HepG2 (cell line): ENCODE data around the gene ASB3. TPM values are rescaled to one million over a fixed set of nuclear protein-coding genes. Genes with fewer than 3 reads are reported as not detected.

Source experiments
- FOXO4 ChIP-seq: sonication (generic); formaldehyde crosslinking; conservative IDR thresholded peaks from 2 replicates; pipeline ENCODE4 v1.8.1; 2023; ENCODE audit warnings: missing genetic modification reagents
- IKZF1 ChIP-seq: fragments of 450-650 bp; IDR thresholded peaks from 2 replicates; pipeline ENCODE4 v1.7.1; 2016
- ISL2 ChIP-seq: sonication (generic); formaldehyde crosslinking; IDR thresholded peaks from 2 replicates; pipeline ENCODE4 v1.5.0; 2020; ENCODE audit warnings: missing genetic modification reagents
- JUN ChIP-seq: sonication (generic); formaldehyde crosslinking; IDR thresholded peaks from 2 replicates; pipeline ENCODE4 v1.4.0; 2020; ENCODE audit warnings: mild to moderate bottlenecking, missing genetic modification reagents
- PHB2 ChIP-seq: fragments of 450-650 bp; IDR thresholded peaks from 2 replicates; pipeline ENCODE4 v1.6.1; 2018; ENCODE audit not compliant: partially characterized antibody
- RBAK ChIP-seq: sonication (generic); formaldehyde crosslinking; IDR thresholded peaks from 2 replicates; pipeline ENCODE4 v1.5.1; 2020; ENCODE audit warnings: mild to moderate bottlenecking, missing genetic modification reagents
- SATB2 ChIP-seq: sonication (generic); formaldehyde crosslinking; IDR thresholded peaks from 2 replicates; pipeline ENCODE4 v1.5.0; 2020; ENCODE audit warnings: missing genetic modification reagents
- SIN3A ChIP-seq: IDR thresholded peaks from 2 replicates; pipeline ENCODE4 v1.6.1; 2011; ENCODE audit warnings: low read depth, mild to moderate bottlenecking, control low read depth, low read length, borderline replicate concordance
- TCF7L2 ChIP-seq: IDR thresholded peaks from 2 replicates; pipeline ENCODE4 v1.6.1; 2011; ENCODE audit warnings: mild to moderate bottlenecking, low read depth, low read length, moderate library complexity
- TEAD2 ChIP-seq: sonication (generic); formaldehyde crosslinking; IDR thresholded peaks from 2 replicates; pipeline ENCODE4 v1.9.0; 2021; ENCODE audit warnings: missing genetic modification reagents
- TOE1 ChIP-seq: sonication (generic); formaldehyde crosslinking; IDR thresholded peaks from 2 replicates; pipeline ENCODE4 v1.4.0; 2020; ENCODE audit warnings: mild to moderate bottlenecking, missing genetic modification reagents
- ZBTB39 ChIP-seq: sonication (generic); formaldehyde crosslinking; IDR thresholded peaks from 2 replicates; pipeline ENCODE4 v1.5.0; 2020; ENCODE audit warnings: missing genetic modification reagents
- ZNF101 ChIP-seq: sonication (generic); formaldehyde crosslinking; IDR thresholded peaks from 2 replicates; pipeline ENCODE4 v1.4.0; 2020; ENCODE audit warnings: mild to moderate bottlenecking, low read depth, missing genetic modification reagents, borderline replicate concordance
- ZNF260 ChIP-seq: sonication (generic); formaldehyde crosslinking; IDR thresholded peaks from 2 replicates; pipeline ENCODE4 v1.4.0; 2020; ENCODE audit warnings: missing genetic modification reagents, low read depth, mild to moderate bottlenecking, borderline replicate concordance
- ZNF512B ChIP-seq: sonication (generic); formaldehyde crosslinking; IDR thresholded peaks from 2 replicates; pipeline ENCODE4 v1.5.1; 2020; ENCODE audit warnings: missing genetic modification reagents, mild to moderate bottlenecking, borderline replicate concordance
- ZSCAN12 ChIP-seq: sonication (generic); formaldehyde crosslinking; IDR thresholded peaks from 2 replicates; pipeline ENCODE4 v1.9.0; 2021; ENCODE audit warnings: mild to moderate bottlenecking, missing genetic modification reagents
- polyA plus RNA-seq, 8 experiments: library from polyadenylated mRNA; depleted of rRNA in 3 of 8; stranded (reverse) in 7 of 8; unstranded in 1 of 8; fragments of >200 nt; fragmentation: Illumina TruSeq in 4 of 8; extraction: Trizol in 4 of 8; gene quantifications; 2 replicates each; pipeline versions ENCODE4 v1.2.1 to v1.2.3, GENCODE V29; 2011 to 2016; ENCODE audit warnings: low read depth in 4 of 8, missing spikeins in 1 of 8, mixed read lengths in 1 of 8; ENCODE audit not compliant: insufficient read depth in 1 of 8
- total RNA-seq, 5 experiments: library from RNA; depleted of rRNA; stranded (reverse); fragments of >200 nt; fragmentation: Illumina TruSeq; extraction: Trizol; gene quantifications; 2 replicates each; pipeline ENCODE4 v1.2.3, GENCODE V29; 2016; ENCODE audit warnings: low read depth in 1 of 5

Gene ASB3
- total and polyA plus RNA-seq, 2 of the 13 experiments (the other 11 are each of a cell fraction or from before 2014, with no cell fraction given), result 40.1 to 41.8 TPM

GRCh38 chr2:53786705-53787613 is at the start of gene ASB3, which contains the start of gene ERLEC1 (continued):
- TF ChIP-seq PHB2 (no peak), IKZF1 (no peak), ZNF101 (no peak), TOE1 (CRISPR knock-in tag) (peak; percentile 82; the same call in 1 of the 2 replicates), TEAD2 (CRISPR knock-in tag) (0 out of 2 replicates have a peak, but pooled peaks have one; percentile 24), ZSCAN12 (CRISPR knock-in tag) (0 out of 2 replicates have a peak, but pooled peaks have one; percentile 85), ZNF512B (CRISPR knock-in tag) (peak; percentile 69; the same call in 1 of the 2 replicates), ZBTB39 (CRISPR knock-in tag) (peak; percentile 38; the same call in 1 of the 2 replicates), SATB2 (CRISPR knock-in tag) (0 out of 2 replicates have a peak, but pooled peaks have one; percentile 70), TCF7L2 (no peak), ISL2 (CRISPR knock-in tag) (peak; percentile 93), JUN (peak; percentile 58; the same call in 1 of the 2 replicates), SIN3A (peak; percentile 99), RBAK (no peak), FOXO4 (CRISPR knock-in tag) (no peak), ZNF260 (CRISPR knock-in tag) (no peak)
